GM12874 (cell line): ENCODE results near the gene OOSP3.

ENCODE experiments used
- CTCF ChIP-seq: IDR thresholded peaks from 2 replicates; pipeline ENCODE4 v1.5.1; 2011; ENCODE audit warnings: low read depth, mild to moderate bottlenecking, control low read depth, low read length, moderate library complexity; ENCODE audit not compliant: insufficient read depth

The OOSP3 gene

GRCh38 chr11:59938718-59939117 is 60.1 kb downstream of the OOSP3 start:
- TF ChIP-seq CTCF = no peak

GRCh38 chr11:59939482-59939881 is 60.9 kb downstream of the OOSP3 start:
- no peak for TF ChIP-seq CTCF

- no peak for TF ChIP-seq CTCF
Measured at GRCh38 chr11:59941091-59941490, 62.5 kb downstream of the OOSP3 start.

GRCh38 chr11:59943997-59944714 is 65.6 kb downstream of the OOSP3 start:
- no peak for TF ChIP-seq CTCF

GRCh38 chr11:59944720-59945119 is 66.1 kb downstream of the OOSP3 start:
- no peak for TF ChIP-seq CTCF
